GM12891 (cell line): Measurements from ENCODE around the gene AATF.

Source experiments
- DNase-seq: peaks from one replicate; pipeline ENCODE4 v3.0.0; 2011; ENCODE audit warnings: low spot score; ENCODE audit not compliant: insufficient read length
- FAIRE-seq: peaks from 2 replicates; lab custom pipeline; 2011; peaks lifted over from hg19 to GRCh38; lab: Jason Lieb, UNC
- PAX5 ChIP-seq: IDR thresholded peaks from 2 replicates; pipeline ENCODE4 v1.6.1; 2011; ENCODE audit warnings: low read length, moderate library complexity, mild to moderate bottlenecking; ENCODE audit not compliant: insufficient read depth, severe bottlenecking
- POLR2A ChIP-seq: IDR thresholded peaks from 2 replicates; pipeline ENCODE4 v1.6.1; 2011; ENCODE audit warnings: low read depth, low read length, control low read depth
- POLR2AphosphoS5 ChIP-seq: IDR thresholded peaks from 2 replicates; pipeline ENCODE4 v1.6.1; 2011; ENCODE audit warnings: low read depth, low read length, control low read depth
- POU2F2 ChIP-seq: IDR thresholded peaks from 2 replicates; pipeline ENCODE4 v1.6.1; 2011; ENCODE audit warnings: low read depth, mild to moderate bottlenecking, control low read depth, low read length, moderate library complexity
- SPI1 ChIP-seq: IDR thresholded peaks from 2 replicates; pipeline ENCODE4 v1.6.1; 2011; ENCODE audit warnings: low read depth, low read length, control low read depth
- TAF1 ChIP-seq: IDR thresholded peaks from 2 replicates; pipeline ENCODE4 v1.6.1; 2011; ENCODE audit warnings: low read depth, low read length, control low read depth

AATF gene

GRCh38 chr17:37082311-37082860 lies 133.6 kb downstream of the AATF start:
- FAIRE-seq (no peak), DNase-seq (no peak)
- TF ChIP-seq PAX5: no peak
- no peak for TF ChIP-seq SPI1
- TF ChIP-seq POLR2AphosphoS5: no peak
- TF ChIP-seq POLR2A: no peak
- no peak for TF ChIP-seq TAF1
- TF ChIP-seq POU2F2: no peak

GRCh38 chr17:37082985-37083384 lies 134.2 kb downstream of the AATF start:
- FAIRE-seq (no peak), DNase-seq (no peak)
- TF ChIP-seq POLR2A: no peak
- no peak for TF ChIP-seq TAF1
- no peak for TF ChIP-seq POLR2AphosphoS5
- TF ChIP-seq POU2F2: no peak
- TF ChIP-seq SPI1: no peak
- no peak for TF ChIP-seq PAX5

GRCh38 chr17:37083456-37083855 lies 134.7 kb downstream of the AATF start:
- FAIRE-seq (no peak), DNase-seq (no peak)
- no peak for TF ChIP-seq PAX5
- TF ChIP-seq POLR2AphosphoS5: no peak
- TF ChIP-seq SPI1: no peak
- TF ChIP-seq POLR2A: no peak
- TF ChIP-seq POU2F2: no peak
- no peak for TF ChIP-seq TAF1

- FAIRE-seq (no peak), DNase-seq (no peak)
- TF ChIP-seq TAF1 (no peak), POLR2A (no peak), SPI1 (no peak), PAX5 (no peak), POLR2AphosphoS5 (no peak), POU2F2 (no peak)
Measured at GRCh38 chr17:37084372-37084771, 135.6 kb downstream of the AATF start.

- TF ChIP-seq POLR2A: no peak
- no peak for TF ChIP-seq TAF1
- TF ChIP-seq POLR2AphosphoS5: no peak
- TF ChIP-seq PAX5: no peak
- no peak for TF ChIP-seq POU2F2
- TF ChIP-seq SPI1: no peak
- no peak for FAIRE-seq
- no peak for DNase-seq
Measured at GRCh38 chr17:37086334-37086733, 137.6 kb downstream of the AATF start.

GRCh38 chr17:37086948-37087347 lies 138.2 kb downstream of the AATF start:
- FAIRE-seq: no peak
- no peak for DNase-seq
- no peak for TF ChIP-seq POLR2A
- no peak for TF ChIP-seq POU2F2
- no peak for TF ChIP-seq SPI1
- TF ChIP-seq PAX5: no peak
- no peak for TF ChIP-seq TAF1
- no peak for TF ChIP-seq POLR2AphosphoS5

- TF ChIP-seq TAF1 (no peak), POLR2A (no peak), SPI1 (no peak), POLR2AphosphoS5 (no peak), PAX5 (no peak), POU2F2 (no peak)
- DNase-seq: no peak
- FAIRE-seq: no peak
Measured at GRCh38 chr17:37087683-37088082, 138.9 kb downstream of the AATF start.

- TF ChIP-seq POU2F2: no peak
- no peak for TF ChIP-seq POLR2A
- no peak for TF ChIP-seq TAF1
- no peak for TF ChIP-seq SPI1
- no peak for TF ChIP-seq PAX5
- TF ChIP-seq POLR2AphosphoS5: no peak
- no peak for FAIRE-seq
- no peak for DNase-seq
Measured at GRCh38 chr17:37088459-37088858, 139.7 kb downstream of the AATF start.

GRCh38 chr17:37088913-37089312 lies 140.2 kb downstream of the AATF start:
- TF ChIP-seq SPI1 (no peak), POU2F2 (no peak), TAF1 (no peak), PAX5 (no peak), POLR2A (no peak), POLR2AphosphoS5 (no peak)
- DNase-seq (no peak), FAIRE-seq (no peak)

GRCh38 chr17:37089956-37090355 lies 141.2 kb downstream of the AATF start:
- DNase-seq (peak; percentile 39), FAIRE-seq (no peak)
- TF ChIP-seq PAX5 (no peak), SPI1 (peak; percentile 44), POLR2AphosphoS5 (no peak), POU2F2 (0 out of 2 replicates have a peak, but pooled peaks have one; percentile 45)
